Neuronal stem cell (in vitro differentiated cells): ENCODE data around the gene CGB1.
"Not testable (repeated sequence)": the region's sequence is repeated elsewhere in the genome, so short reads cannot be mapped to it uniquely, and the experiment has no call there.

Experiments
- DNase-seq: peaks from one replicate; pipeline ENCODE4 v3.0.0-alpha.2; 2013; ENCODE audit warnings: low spot score
- H2AFZ ChIP-seq: one replicate; pipeline ENCODE4 v1.6.1; 2013; ENCODE audit warnings: mild to moderate bottlenecking, low read length, inconsistent platforms
- H2AK5ac ChIP-seq: 2 replicates; pipeline ENCODE4 v1.6.1; 2013; ENCODE audit warnings: low read depth, mild to moderate bottlenecking, inconsistent platforms, low read length, moderate library complexity, mixed read lengths
- H2BK120ac ChIP-seq: 2 replicates; pipeline ENCODE4 v1.6.1; 2013; ENCODE audit warnings: low read depth, mild to moderate bottlenecking, inconsistent platforms, low read length, moderate library complexity, mixed read lengths
- H2BK12ac ChIP-seq: one replicate; pipeline ENCODE4 v1.6.1; 2013; ENCODE audit warnings: low read length, inconsistent platforms
- H2BK15ac ChIP-seq: 2 replicates; pipeline ENCODE4 v1.6.1; 2013; ENCODE audit warnings: mild to moderate bottlenecking, low read length, inconsistent platforms, mixed read lengths
- H2BK5ac ChIP-seq: one replicate; pipeline ENCODE4 v1.6.1; 2013; ENCODE audit warnings: inconsistent platforms, mild to moderate bottlenecking, low read length, moderate library complexity
- H3K14ac ChIP-seq: one replicate; pipeline ENCODE4 v1.6.1; 2013; ENCODE audit warnings: low read length, inconsistent platforms
- H3K18ac ChIP-seq: 2 replicates; pipeline ENCODE4 v1.6.1; 2013; ENCODE audit warnings: low read length, inconsistent platforms
- H3K23ac ChIP-seq: 2 replicates; pipeline ENCODE4 v1.6.1; 2013; ENCODE audit warnings: low read depth, mild to moderate bottlenecking, mixed read lengths, low read length, inconsistent platforms; ENCODE audit not compliant: poor library complexity
- H3K27ac ChIP-seq: replicated peaks from 3 replicates; pipeline ENCODE4 v1.5.1; 2013; ENCODE audit warnings: low read length, inconsistent platforms
- H3K27me3 ChIP-seq, 3 experiments: 2 replicates each; pipeline ENCODE4 v1.6.1; 2013; ENCODE audit warnings: low read length in 3 of 3, mild to moderate bottlenecking in 2 of 3, inconsistent platforms in 1 of 3, low read depth in 1 of 3, mixed read lengths in 1 of 3, moderate library complexity in 1 of 3; ENCODE audit not compliant: control insufficient read depth in 3 of 3, insufficient read depth in 3 of 3
- H3K36me3 ChIP-seq, 2 donors: replicated peaks in 1 of 2; 2 replicates each; pipeline ENCODE4 v1.6.1; 2013; ENCODE audit warnings: low read length in 2 of 2; ENCODE audit not compliant: control insufficient read depth in 2 of 2, insufficient read depth in 2 of 2
- H3K4ac ChIP-seq: 2 replicates; pipeline ENCODE4 v1.6.1; 2013; ENCODE audit warnings: inconsistent platforms, mild to moderate bottlenecking, low read length, moderate library complexity
- H3K4me1 ChIP-seq, 2 donors: 1 replicate in 1 of 2; 2 replicates in 1 of 2; pipeline ENCODE4 v1.6.1; 2013; ENCODE audit warnings: low read length in 2 of 2, low read depth in 1 of 2; ENCODE audit not compliant: control insufficient read depth in 2 of 2, insufficient read depth in 1 of 2
- H3K4me2 ChIP-seq: one replicate; pipeline ENCODE4 v1.6.1; 2013; ENCODE audit warnings: mild to moderate bottlenecking, low read length, inconsistent platforms; ENCODE audit not compliant: insufficient read depth, poor library complexity, severe bottlenecking
- H3K4me3 ChIP-seq, 2 donors: 2 replicates each; pipeline ENCODE4 v1.5.1; 2013; ENCODE audit warnings: low read length in 2 of 2, mild to moderate bottlenecking in 2 of 2, inconsistent platforms in 1 of 2, moderate library complexity in 1 of 2
- H3K79me1 ChIP-seq: one replicate; pipeline ENCODE4 v1.6.1; 2013; ENCODE audit warnings: low read depth, mild to moderate bottlenecking, inconsistent platforms, low read length, moderate library complexity
- H3K9ac ChIP-seq: one replicate; pipeline ENCODE4 v1.6.1; 2013; ENCODE audit warnings: mild to moderate bottlenecking, low read depth, low read length, inconsistent platforms; ENCODE audit not compliant: poor library complexity
- H3K9me3 ChIP-seq, 2 donors: replicated peaks in 1 of 2; 2 replicates each; pipeline versions ENCODE3 to v1.6.1; 2013; ENCODE audit warnings: low read length in 2 of 2, mild to moderate bottlenecking in 2 of 2, inconsistent platforms in 1 of 2, low read depth in 1 of 2, mixed read lengths in 1 of 2, moderate library complexity in 1 of 2; ENCODE audit not compliant: control insufficient read depth in 2 of 2, insufficient read depth in 1 of 2
- H4K8ac ChIP-seq: one replicate; pipeline ENCODE4 v1.6.1; 2013; ENCODE audit warnings: low read depth, mild to moderate bottlenecking, inconsistent platforms, low read length, moderate library complexity
- H4K91ac ChIP-seq: one replicate; pipeline ENCODE4 v1.6.1; 2013; ENCODE audit warnings: low read length, low read depth, mild to moderate bottlenecking, inconsistent platforms; ENCODE audit not compliant: poor library complexity
- WGBS, 2 donors: extraction: QIAGEN DNeasy Blood & Tissue Kit; methylation state at CpG; one replicate each; pipeline ENCODE4 v1.1.7; 2013; ENCODE audit warnings: missing lambda C conversion rate in 2 of 2, mixed read lengths in 1 of 2; ENCODE audit not compliant: insufficient read length in 2 of 2, insufficient replicate concordance in 1 of 2; ENCODE audit errors: extremely low coverage in 2 of 2; 5-methylcytosine and 5-hydroxymethylcytosine counted together

CGB1 gene

GRCh38 chr19:49056101-49056901, 19.6 kb upstream of the CGB1 start:
- no peak overlapping the region for H4K8ac ChIP-seq
- H3K4me2 ChIP-seq: peak overlapping the region; percentile 97
- no peaks in the 10 kb centered on the region for H3K79me1 ChIP-seq
- H3K4me1 ChIP-seq: peaks cover 9 to 17% of the 10 kb centered on the region in 2 donors
- H3K27ac ChIP-seq: no peak overlapping the region
- H3K4me3 ChIP-seq: peak overlapping the region; percentile 49 to 76
- peak overlapping the region; percentile 84 for H2BK12ac ChIP-seq
- no peaks in the 10 kb centered on the region for H3K9me3 ChIP-seq
- no CpG with 5 or more reads among the region's 63 CpGs for WGBS, 2 donors
- peak overlapping the region; percentile 95 for H3K18ac ChIP-seq
- H2AFZ ChIP-seq: peak overlapping the region; percentile 98
- H3K9ac ChIP-seq: peak overlapping the region; percentile 50
- no peak overlapping the region for H2AK5ac ChIP-seq
- H3K14ac ChIP-seq: peak overlapping the region; percentile 31
- no peak overlapping the region for H4K91ac ChIP-seq
- no peaks in the 10 kb centered on the region for H3K36me3 ChIP-seq
- peak; percentile 65 for DNase-seq
- no peak overlapping the region for H2BK5ac ChIP-seq
- H3K27me3 ChIP-seq: peaks cover 8 to 62% (median 39%) of the 10 kb centered on the region in 3 experiments
- peak overlapping the region; percentile 81 for H2BK15ac ChIP-seq
- H3K4ac ChIP-seq: no peak overlapping the region
- H3K23ac ChIP-seq: peak overlapping the region; percentile 85
- H2BK120ac ChIP-seq: no peak overlapping the region

GRCh38 chr19:49050376-49051033, 13.8 kb upstream of the CGB1 start:
- not testable (repeated sequence) for H3K27ac ChIP-seq, H4K91ac ChIP-seq, H2AK5ac ChIP-seq, H3K4me2 ChIP-seq, H3K4me3 ChIP-seq, H3K9me3 ChIP-seq, H3K27me3 ChIP-seq, H2AFZ ChIP-seq, H3K18ac ChIP-seq, H2BK12ac ChIP-seq, DNase-seq, H4K8ac ChIP-seq, H3K14ac ChIP-seq, H3K4me1 ChIP-seq, H3K36me3 ChIP-seq, H3K79me1 ChIP-seq, H2BK120ac ChIP-seq, H2BK5ac ChIP-seq, H2BK15ac ChIP-seq, H3K23ac ChIP-seq, H3K4ac ChIP-seq, H3K9ac ChIP-seq
- no CpG with 5 or more reads among the region's 24 CpGs for WGBS, 2 donors

GRCh38 chr19:49049834-49050233, 13.1 kb upstream of the CGB1 start:
- not testable (repeated sequence) for DNase-seq, H2BK120ac ChIP-seq, H3K9ac ChIP-seq, H3K4me2 ChIP-seq, H4K91ac ChIP-seq, H2AK5ac ChIP-seq, H3K23ac ChIP-seq, H3K9me3 ChIP-seq, H2BK15ac ChIP-seq, H3K18ac ChIP-seq, H2BK5ac ChIP-seq, H3K79me1 ChIP-seq, H3K4me1 ChIP-seq, H3K27me3 ChIP-seq, H2AFZ ChIP-seq, H2BK12ac ChIP-seq, H3K4ac ChIP-seq, H3K36me3 ChIP-seq, H3K27ac ChIP-seq, H3K4me3 ChIP-seq, H3K14ac ChIP-seq, H4K8ac ChIP-seq
- no CpG with 5 or more reads among the region's 4 CpGs for WGBS, 2 donors

GRCh38 chr19:49049011-49049410, 12.3 kb upstream of the CGB1 start, which contains the start of gene CGB8:
TSS of gene CGB8 (minus strand) at chr19:49049111. CDS start at chr19:49048739, 372 bp downstream.
- not testable (repeated sequence) for H4K8ac ChIP-seq, H3K27ac ChIP-seq, H3K9ac ChIP-seq, H2BK5ac ChIP-seq, H3K9me3 ChIP-seq, H4K91ac ChIP-seq, H2BK15ac ChIP-seq, DNase-seq, H3K27me3 ChIP-seq, H2BK120ac ChIP-seq, H3K23ac ChIP-seq, H3K4me2 ChIP-seq, H3K4me3 ChIP-seq, H3K4ac ChIP-seq, H3K4me1 ChIP-seq, H2AK5ac ChIP-seq, H3K36me3 ChIP-seq, H3K18ac ChIP-seq, H2BK12ac ChIP-seq, H3K79me1 ChIP-seq, H2AFZ ChIP-seq, H3K14ac ChIP-seq
- WGBS, 2 donors: no CpG with 5 or more reads among the region's 12 CpGs
